Measurements from ENCODE around the gene OSBPL2.

The OSBPL2 gene

GRCh38 chr20:62311832-62312661 lies 73.7 kb downstream of the OSBPL2 start:
- Mint-ChIP-seq H3K4me1 (ENCODE audit: low read depth) (no peaks in the 10 kb centered on the region), H3K27ac (no peak overlapping the region), H3K27me3 (no peaks in the 10 kb centered on the region), H3K9me3 (no peaks in the 10 kb centered on the region), H3K4me3 (no peak overlapping the region), H3K36me3 (ENCODE audit: low read depth) (peaks cover 22% of the 10 kb centered on the region)
- DNase-seq, result no peak

GRCh38 chr20:62312662-62312977 lies 74.3 kb downstream of the OSBPL2 start:
- Mint-ChIP-seq H3K27ac (no peak overlapping the region), H3K4me1 (ENCODE audit: low read depth) (no peaks in the 10 kb centered on the region), H3K27me3 (no peaks in the 10 kb centered on the region), H3K9me3 (no peaks in the 10 kb centered on the region), H3K4me3 (no peak overlapping the region), H3K36me3 (ENCODE audit: low read depth) (peaks cover 16% of the 10 kb centered on the region)
- no peak for DNase-seq

GRCh38 chr20:62313021-62313420 lies 74.7 kb downstream of the OSBPL2 start:
- Mint-ChIP-seq H3K9me3 (no peaks in the 10 kb centered on the region), H3K36me3 (ENCODE audit: low read depth) (peaks cover 12% of the 10 kb centered on the region), H3K27me3 (no peaks in the 10 kb centered on the region), H3K27ac (no peak overlapping the region), H3K4me1 (ENCODE audit: low read depth) (no peaks in the 10 kb centered on the region), H3K4me3 (no peak overlapping the region)
- no peak for DNase-seq

GRCh38 chr20:62313460-62314338 lies 75.4 kb downstream of the OSBPL2 start:
- DNase-seq, result no peak
- Mint-ChIP-seq H3K4me1 (ENCODE audit: low read depth) (no peaks in the 10 kb centered on the region), H3K36me3 (ENCODE audit: low read depth) (peaks cover 5% of the 10 kb centered on the region), H3K27ac (no peak overlapping the region), H3K4me3 (no peak overlapping the region), H3K9me3 (no peaks in the 10 kb centered on the region), H3K27me3 (no peaks in the 10 kb centered on the region)

- DNase-seq, result no peak
- Mint-ChIP-seq H3K4me3 (no peak overlapping the region), H3K27me3 (no peaks in the 10 kb centered on the region), H3K36me3 (ENCODE audit: low read depth) (no peaks in the 10 kb centered on the region), H3K4me1 (ENCODE audit: low read depth) (no peaks in the 10 kb centered on the region), H3K27ac (no peak overlapping the region), H3K9me3 (no peaks in the 10 kb centered on the region)
These were observed 76.0 kb downstream of the OSBPL2 start for GRCh38 chr20:62314339-62314638.

GRCh38 chr20:62314711-62315302 lies 76.5 kb downstream of the OSBPL2 start:
- no peak overlapping the region for H3K4me3 Mint-ChIP-seq
- H3K27ac Mint-ChIP-seq, result no peak overlapping the region
- H3K4me1 Mint-ChIP-seq (ENCODE audit: low read depth), result no peaks in the 10 kb centered on the region
- no peak for DNase-seq
- H3K36me3 Mint-ChIP-seq (ENCODE audit: low read depth), result no peaks in the 10 kb centered on the region
- H3K9me3 Mint-ChIP-seq, result no peaks in the 10 kb centered on the region
- no peaks in the 10 kb centered on the region for H3K27me3 Mint-ChIP-seq

GRCh38 chr20:62315773-62316172 lies 77.5 kb downstream of the OSBPL2 start:
- DNase-seq, result no peak
- H3K27ac Mint-ChIP-seq, result no peak overlapping the region
- no peak overlapping the region for H3K4me3 Mint-ChIP-seq
- H3K9me3 Mint-ChIP-seq, result no peaks in the 10 kb centered on the region
- no peaks in the 10 kb centered on the region for H3K27me3 Mint-ChIP-seq
- H3K36me3 Mint-ChIP-seq (ENCODE audit: low read depth), result no peaks in the 10 kb centered on the region
- no peaks in the 10 kb centered on the region for H3K4me1 Mint-ChIP-seq (ENCODE audit: low read depth)

- no peaks in the 10 kb centered on the region for H3K9me3 Mint-ChIP-seq
- no peak for DNase-seq
- H3K4me1 Mint-ChIP-seq (ENCODE audit: low read depth), result no peaks in the 10 kb centered on the region
- H3K27ac Mint-ChIP-seq, result no peak overlapping the region
- no peak overlapping the region for H3K4me3 Mint-ChIP-seq
- H3K27me3 Mint-ChIP-seq, result no peaks in the 10 kb centered on the region
- H3K36me3 Mint-ChIP-seq (ENCODE audit: low read depth), result no peaks in the 10 kb centered on the region
These were observed 78.2 kb downstream of the OSBPL2 start for GRCh38 chr20:62316331-62317166.

GRCh38 chr20:62317167-62317655 lies 78.9 kb downstream of the OSBPL2 start:
- no peak overlapping the region for H3K4me3 Mint-ChIP-seq
- no peaks in the 10 kb centered on the region for H3K4me1 Mint-ChIP-seq (ENCODE audit: low read depth)
- no peak overlapping the region for H3K27ac Mint-ChIP-seq
- no peaks in the 10 kb centered on the region for H3K9me3 Mint-ChIP-seq
- no peaks in the 10 kb centered on the region for H3K27me3 Mint-ChIP-seq
- no peaks in the 10 kb centered on the region for H3K36me3 Mint-ChIP-seq (ENCODE audit: low read depth)
- no peak for DNase-seq

- H3K27me3 Mint-ChIP-seq, result no peaks in the 10 kb centered on the region
- no peaks in the 10 kb centered on the region for H3K36me3 Mint-ChIP-seq (ENCODE audit: low read depth)
- no peaks in the 10 kb centered on the region for H3K9me3 Mint-ChIP-seq
- H3K4me3 Mint-ChIP-seq, result no peak overlapping the region
- no peaks in the 10 kb centered on the region for H3K4me1 Mint-ChIP-seq (ENCODE audit: low read depth)
- no peak for DNase-seq
- H3K27ac Mint-ChIP-seq, result no peak overlapping the region
These were observed 80.4 kb downstream of the OSBPL2 start for GRCh38 chr20:62318400-62319345.

GRCh38 chr20:62319346-62319909 lies 81.1 kb downstream of the OSBPL2 start:
- H3K27me3 Mint-ChIP-seq, result no peaks in the 10 kb centered on the region

GRCh38 chr20:62320581-62321354 lies 82.4 kb downstream of the OSBPL2 start:
- Mint-ChIP-seq H3K4me3 (no peak overlapping the region), H3K4me1 (ENCODE audit: low read depth) (no peaks in the 10 kb centered on the region), H3K9me3 (no peaks in the 10 kb centered on the region), H3K27ac (no peak overlapping the region), H3K27me3 (no peaks in the 10 kb centered on the region), H3K36me3 (ENCODE audit: low read depth) (no peaks in the 10 kb centered on the region)
- no peak for DNase-seq

More at GRCh38 chr20:62319346-62319909, 81.1 kb downstream of the OSBPL2 start:
- Mint-ChIP-seq H3K4me1 (ENCODE audit: low read depth) (no peaks in the 10 kb centered on the region), H3K27ac (no peak overlapping the region), H3K4me3 (no peak overlapping the region), H3K36me3 (ENCODE audit: low read depth) (no peaks in the 10 kb centered on the region), H3K9me3 (no peaks in the 10 kb centered on the region)
- DNase-seq, result no peak
